ENCODE data around the gene WASL.
A peak's percentile ranks its signal among the peaks of the same experiment; 100 is the strongest.
"Not testable (repeated sequence)": the region's sequence is repeated elsewhere in the genome, so short reads cannot be mapped to it uniquely, and the experiment has no call there.

Gene WASL

DNA sequence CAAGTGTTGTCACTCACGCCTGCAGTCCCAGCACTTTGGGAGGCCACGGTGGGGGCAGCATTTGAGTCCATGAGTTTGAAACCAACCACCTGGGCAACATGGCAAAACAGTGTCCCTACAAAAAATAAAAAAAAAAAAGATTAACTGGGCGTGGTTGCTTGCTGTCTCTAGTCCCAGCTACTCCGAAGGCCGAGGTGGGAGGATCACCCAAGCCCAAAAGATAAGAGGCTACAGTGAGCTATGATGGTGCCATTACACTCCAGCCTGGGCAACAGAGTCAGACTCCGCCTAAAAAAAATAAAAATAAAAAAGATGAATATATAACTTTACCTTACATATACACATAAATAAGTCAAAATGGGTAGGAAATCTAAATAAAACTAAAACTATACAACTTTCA lies 95.6 kb downstream of the WASL start:
- DNase-seq: no peak

GRCh38 chr7:123652406-123652805 lies 96.4 kb downstream of the WASL start:
- no peak for DNase-seq

GRCh38 chr7:123650595-123650994 lies 98.2 kb downstream of the WASL start:
- DNase-seq: no peak

DNA sequence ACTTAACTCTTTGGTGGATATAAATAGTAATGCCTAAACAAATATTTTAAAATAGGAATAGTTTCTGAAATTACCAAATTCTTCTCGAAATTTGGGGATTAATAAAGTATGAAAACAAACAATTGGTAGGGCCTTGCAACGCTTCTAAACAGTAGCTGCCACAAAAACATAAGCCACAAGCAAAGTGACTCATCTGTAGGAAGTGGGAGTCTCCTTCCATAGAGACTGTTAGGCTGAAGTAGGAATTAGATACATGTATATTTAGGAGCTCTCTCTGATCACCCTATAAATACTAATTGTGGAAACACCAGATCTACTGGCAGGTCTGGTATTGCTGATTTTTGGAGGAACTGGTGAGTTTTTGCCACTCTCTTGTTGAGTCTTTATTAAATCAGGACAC lies 98.8 kb downstream of the WASL start:
- no peak for DNase-seq

DNA sequence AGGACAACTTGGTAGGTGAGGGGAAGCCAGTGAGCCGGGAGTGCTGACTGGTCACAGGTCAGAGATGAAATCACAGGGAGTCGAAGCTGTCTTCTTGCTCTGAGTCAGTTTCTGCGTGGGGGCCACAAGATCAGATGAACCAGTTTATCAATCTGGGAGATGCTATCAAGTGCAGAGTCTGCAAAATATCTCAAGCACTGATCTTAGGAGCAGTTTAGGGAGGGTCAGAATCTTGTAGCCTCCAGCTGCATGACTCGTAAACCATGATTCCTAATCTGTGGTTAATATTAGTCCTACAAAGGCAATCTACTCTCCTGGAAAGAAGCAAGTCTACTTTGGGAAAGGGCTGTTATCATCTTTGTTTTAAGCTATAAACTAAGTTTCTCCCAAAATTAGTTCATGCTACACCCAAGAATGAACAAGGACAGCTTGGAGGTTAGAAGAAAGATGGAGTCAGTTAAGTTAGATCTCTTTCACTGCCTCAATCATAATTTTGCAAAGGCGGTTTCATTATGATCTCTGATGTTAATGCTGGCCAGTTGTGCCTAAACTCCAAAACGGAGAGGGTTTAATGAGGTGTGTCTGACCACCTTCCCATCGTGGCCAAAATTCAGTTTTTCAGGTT lies 101.6 kb downstream of the WASL start:
- no peak for DNase-seq

DNA sequence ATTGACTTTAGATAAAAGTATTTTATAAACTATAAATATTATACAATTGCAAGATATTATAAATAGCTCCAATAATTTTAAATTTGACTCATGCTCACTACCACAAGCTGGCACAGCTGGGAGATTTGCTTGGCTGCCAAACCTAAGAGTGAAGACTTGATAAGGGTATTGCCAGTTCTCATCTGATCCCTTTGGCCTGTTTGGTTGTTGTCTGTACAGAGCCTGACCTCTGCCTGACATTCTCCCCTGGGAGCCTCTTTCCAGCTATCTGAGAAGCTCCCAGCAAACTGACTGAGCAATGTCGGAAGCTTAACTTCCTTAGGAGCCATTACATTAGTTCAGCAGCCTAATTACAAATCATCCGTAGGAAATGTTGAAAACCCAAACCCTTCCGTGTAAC lies 103.3 kb downstream of the WASL start:
- no peak for DNase-seq

DNA sequence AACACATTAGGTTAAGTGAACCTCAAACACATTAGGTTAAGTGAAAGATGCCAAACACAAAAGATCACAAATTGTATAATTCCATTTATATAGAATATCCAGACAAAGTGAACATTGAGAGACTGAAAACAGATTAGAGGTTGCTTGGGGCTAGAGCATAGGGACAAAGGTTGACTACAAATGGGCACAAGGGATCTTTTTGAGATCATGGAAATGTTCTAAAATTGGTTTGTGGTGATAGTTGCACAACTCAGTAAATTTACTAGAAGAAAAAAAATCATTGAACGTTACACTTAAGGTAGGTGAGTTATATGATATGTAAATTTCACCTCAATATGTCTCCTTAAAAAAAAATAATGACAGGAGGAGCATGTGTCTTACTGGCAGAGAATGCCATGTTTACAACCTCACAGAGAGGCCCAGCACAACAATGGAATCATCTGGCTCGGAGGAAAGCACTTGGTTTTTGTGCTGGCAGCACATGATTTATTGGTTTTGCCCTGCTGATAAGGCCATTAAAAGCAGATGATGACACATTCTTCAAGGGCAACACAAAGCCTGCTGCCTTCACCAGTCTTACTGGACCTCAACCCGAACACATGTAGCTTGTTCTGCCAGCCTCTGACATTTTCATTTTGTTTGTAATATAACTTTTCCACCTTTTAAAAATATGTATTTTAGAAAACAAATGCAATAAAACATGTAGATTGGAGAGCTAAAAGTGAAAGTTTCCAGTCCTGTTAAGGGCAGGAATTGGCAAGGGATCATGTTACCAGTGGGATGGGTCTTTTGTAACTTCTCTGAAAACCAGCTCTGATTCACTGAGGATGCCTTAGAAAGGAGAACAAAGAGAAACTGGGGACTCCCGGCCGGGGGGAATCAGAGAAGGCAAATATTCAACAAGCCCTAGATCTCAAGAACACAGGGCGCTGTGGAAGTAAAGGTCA lies 105.0 kb downstream of the WASL start:
- peak; percentile 24 for DNase-seq

GRCh38 chr7:123641901-123642300 lies 106.9 kb downstream of the WASL start:
- no peak for DNase-seq

DNA sequence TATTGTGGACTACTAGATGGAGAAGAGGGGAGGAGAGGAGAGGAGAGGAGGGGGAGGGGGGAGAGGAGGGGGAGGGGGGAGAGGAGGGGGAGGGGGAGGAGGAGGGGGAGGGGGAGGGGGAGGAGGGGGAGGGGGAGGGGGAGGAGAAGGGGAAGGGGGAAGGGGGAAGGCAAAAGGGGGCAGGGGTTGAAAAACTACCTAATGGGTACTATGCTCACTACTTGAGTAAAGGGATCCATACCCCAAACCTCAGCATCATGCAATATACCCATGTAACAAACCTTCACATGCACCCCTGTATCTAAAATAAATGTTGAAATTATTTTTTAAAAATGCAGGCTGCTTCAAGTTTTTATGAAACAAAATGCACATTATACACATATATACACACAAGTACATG lies 108.2 kb downstream of the WASL start:
- no peak for DNase-seq

DNA sequence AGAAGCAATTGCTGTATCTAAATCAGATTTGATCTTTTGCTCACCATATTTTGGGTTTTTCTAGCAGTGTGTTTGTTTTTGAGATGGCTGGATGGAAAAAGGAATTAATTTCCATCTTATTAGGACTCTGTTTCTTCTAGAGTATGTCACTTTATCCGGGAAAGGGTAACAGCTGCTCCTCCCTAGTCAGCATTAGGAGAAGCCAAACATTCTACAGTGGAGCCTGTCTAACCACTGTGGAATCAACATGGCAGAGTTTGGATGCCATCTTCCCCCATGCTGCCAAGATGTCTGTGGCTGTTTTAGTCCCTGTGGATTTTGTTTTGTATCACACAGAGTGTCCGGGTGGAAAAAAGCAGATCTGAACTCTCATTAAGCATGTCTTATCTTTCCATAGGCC lies 109.2 kb downstream of the WASL start:
- DNase-seq: no peak

GRCh38 chr7:123637878-123638277 lies 110.9 kb downstream of the WASL start:
- DNase-seq: no peak

DNA sequence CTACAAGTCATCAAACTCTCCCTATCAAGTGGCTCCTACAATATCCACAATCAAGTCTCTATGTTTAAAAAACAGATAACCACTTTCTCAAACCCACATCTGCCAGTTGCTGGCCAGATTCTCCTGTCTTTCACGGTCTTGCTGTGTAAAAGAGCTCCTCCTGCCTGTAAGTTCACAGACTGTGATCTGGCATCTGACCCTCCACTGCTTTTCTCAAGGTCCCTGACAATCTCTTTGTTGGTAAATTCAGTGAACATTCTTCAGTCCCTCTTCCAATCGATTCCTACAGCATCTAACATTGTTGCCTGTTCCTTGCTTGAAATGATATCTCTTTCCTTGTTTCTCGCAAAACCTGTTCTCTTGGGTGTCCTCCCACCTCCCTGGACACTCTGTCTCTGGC lies 111.6 kb downstream of the WASL start:
- DNase-seq: no peak

DNA sequence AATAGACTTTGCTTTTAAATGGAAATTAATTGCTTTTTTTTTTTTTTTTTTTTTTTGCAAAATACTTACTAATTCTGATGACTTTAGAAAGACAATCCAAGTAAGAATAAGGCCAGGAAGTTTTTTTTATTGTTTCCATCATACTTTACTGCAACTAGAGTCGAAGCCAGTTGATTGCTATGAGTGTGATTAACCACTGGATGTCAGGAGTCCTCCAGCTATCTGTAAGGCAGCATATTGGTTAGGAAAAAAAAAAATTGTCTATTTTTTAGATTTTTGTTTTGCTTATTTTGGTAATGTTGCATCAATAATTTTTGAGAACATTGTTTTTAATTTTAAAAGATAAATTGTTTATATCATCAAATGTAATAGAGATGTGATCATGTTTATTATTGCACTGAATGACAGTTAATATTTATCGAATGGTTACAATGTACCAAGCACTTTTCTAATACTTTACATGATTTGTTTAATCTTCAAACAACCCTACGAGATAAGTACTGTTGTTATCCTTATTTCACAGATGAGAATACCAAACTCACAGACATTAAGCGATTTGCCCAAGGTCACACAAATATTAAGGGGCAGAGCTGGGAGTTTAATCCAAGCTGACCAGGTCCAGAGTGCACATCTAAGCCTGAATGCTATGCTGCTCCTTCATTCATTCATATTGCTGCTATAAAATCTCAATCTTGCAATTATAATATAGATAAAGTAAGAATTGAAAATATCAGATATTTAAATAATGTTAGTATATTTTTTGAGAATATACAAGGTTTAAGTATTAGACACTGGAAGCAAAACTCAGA lies 113.0 kb downstream of the WASL start:
- no peak for DNase-seq

- not testable (repeated sequence) for DNase-seq
Measured at GRCh38 chr7:123634011-123634573, 114.7 kb downstream of the WASL start.

DNA sequence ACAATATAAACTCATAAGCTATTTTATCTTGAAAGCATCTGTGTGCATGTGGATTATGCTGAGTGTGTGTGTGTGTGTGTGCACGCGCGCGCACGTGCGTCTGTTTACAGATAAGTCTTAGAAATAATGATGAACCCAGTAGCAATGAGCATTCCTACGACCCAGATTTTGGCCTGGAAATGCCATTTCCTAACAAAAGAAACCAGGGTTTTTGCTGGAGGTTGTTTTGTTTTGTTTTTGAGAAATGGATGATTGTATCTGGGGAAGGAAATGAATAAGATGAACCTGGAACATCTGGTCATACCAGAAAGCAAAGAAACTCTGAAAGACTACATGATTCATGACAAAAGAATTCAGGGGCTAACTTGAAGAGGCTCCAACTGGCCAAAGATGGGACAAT lies 115.2 kb downstream of the WASL start:
- no peak for DNase-seq

DNA sequence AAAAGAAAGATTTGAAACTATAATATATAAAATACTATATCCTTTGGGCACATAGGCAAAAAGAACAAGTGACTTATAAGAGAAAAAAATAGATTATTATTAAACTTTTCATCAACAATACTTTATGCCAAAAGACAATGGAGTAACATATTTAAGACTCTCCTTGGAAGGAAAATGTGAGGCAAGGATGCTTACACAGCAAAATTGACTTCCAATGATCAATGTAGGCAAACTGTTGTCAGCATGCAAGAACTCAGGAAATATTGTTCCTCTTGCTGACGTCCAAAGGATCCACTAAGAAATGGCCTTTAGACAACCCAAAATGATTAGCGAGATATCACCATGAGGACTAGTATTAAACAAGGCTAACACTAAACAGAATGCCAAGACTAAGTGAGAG lies 116.0 kb downstream of the WASL start:
- DNase-seq: no peak
